Measurements from ENCODE around the gene SENP1.

DNA sequence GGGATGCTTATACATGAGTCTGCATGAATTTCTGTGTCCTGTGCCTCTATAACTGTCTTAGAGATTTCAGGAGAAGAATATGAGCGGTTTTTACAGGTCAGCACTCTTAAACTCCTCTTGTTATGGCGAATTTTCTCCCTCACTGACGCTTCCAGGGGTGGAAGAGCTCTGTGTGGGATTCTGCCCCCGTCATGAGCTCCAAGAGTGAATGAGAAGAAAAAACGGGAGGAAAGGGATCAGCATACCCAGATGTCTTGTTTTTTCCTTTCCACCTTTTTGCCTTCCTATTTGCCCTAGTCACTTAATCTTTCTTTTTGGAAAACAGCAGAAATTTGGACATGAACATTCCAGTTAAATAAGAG lies 13.9 kb upstream of the SENP1 start:
- TF ChIP-seq EZH2 (IDR thresholded peaks at IDR 0.05; ENCODE audit: borderline replicate concordance, low read depth, low read length, severe bottlenecking) = no peak
- TF ChIP-seq, protein P1, sequence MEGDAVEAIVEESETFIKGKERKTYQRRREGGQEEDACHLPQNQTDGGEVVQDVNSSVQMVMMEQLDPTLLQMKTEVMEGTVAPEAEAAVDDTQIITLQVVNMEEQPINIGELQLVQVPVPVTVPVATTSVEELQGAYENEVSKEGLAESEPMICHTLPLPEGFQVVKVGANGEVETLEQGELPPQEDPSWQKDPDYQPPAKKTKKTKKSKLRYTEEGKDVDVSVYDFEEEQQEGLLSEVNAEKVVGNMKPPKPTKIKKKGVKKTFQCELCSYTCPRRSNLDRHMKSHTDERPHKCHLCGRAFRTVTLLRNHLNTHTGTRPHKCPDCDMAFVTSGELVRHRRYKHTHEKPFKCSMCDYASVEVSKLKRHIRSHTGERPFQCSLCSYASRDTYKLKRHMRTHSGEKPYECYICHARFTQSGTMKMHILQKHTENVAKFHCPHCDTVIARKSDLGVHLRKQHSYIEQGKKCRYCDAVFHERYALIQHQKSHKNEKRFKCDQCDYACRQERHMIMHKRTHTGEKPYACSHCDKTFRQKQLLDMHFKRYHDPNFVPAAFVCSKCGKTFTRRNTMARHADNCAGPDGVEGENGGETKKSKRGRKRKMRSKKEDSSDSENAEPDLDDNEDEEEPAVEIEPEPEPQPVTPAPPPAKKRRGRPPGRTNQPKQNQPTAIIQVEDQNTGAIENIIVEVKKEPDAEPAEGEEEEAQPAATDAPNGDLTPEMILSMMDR (IDR thresholded peaks at IDR 0.05; ENCODE audit: extremely low read depth in 1 of 2, insufficient read depth in 1 of 2, low read depth in 1 of 2, low read length in 2 of 2) = no peak
